Neural progenitor cell (in vitro differentiated cells): ENCODE data around the gene TIMM8A.

ENCODE experiments used
- CTCF ChIP-seq: fragments of 200-600 bp; sonication (generic); IDR thresholded peaks from 2 replicates; pipeline ENCODE4 v1.5.1; 2017; ENCODE audit warnings: antibody characterized with exemption, mild to moderate bottlenecking
- EZH2phosphoT487 ChIP-seq: fragments of 200-600 bp; sonication (generic); IDR thresholded peaks from 2 replicates; pipeline ENCODE4 v1.6.1; 2017; ENCODE audit warnings: antibody characterized with exemption

- TF ChIP-seq CTCF (no peak), EZH2phosphoT487 (no peak)
These were observed 587 bp downstream of the TIMM8A start for GRCh38 chrX:101347859-101348451.
